H1 (cell line): ENCODE measurements around the gene KLF2. TPM values are rescaled to one million over a fixed set of nuclear protein-coding genes. Genes with fewer than 3 reads are reported as not detected.

Source experiments
- ASH2L ChIP-seq: fragments of 200-600, 300-600 bp; sonication (generic); IDR thresholded peaks from one replicate; pipeline ENCODE4 v1.7.1; 2017; ENCODE audit warnings: low read length
- CBX8 ChIP-seq: fragments of 300-800, 300-1000 bp; sonication (generic); IDR thresholded peaks from 2 replicates; pipeline ENCODE4 v1.7.1; 2016; ENCODE audit warnings: low read depth, low read length, borderline replicate concordance
- EZH2 ChIP-seq: fragments of 200-600 bp; sonication (generic); IDR thresholded peaks from 2 replicates; pipeline ENCODE4 v1.7.1; 2012; ENCODE audit warnings: low read depth, mild to moderate bottlenecking, moderate library complexity, low read length, inconsistent platforms; ENCODE audit not compliant: severe bottlenecking
- JUN ChIP-seq: IDR thresholded peaks from 2 replicates; pipeline ENCODE4 v1.6.1; 2011; ENCODE audit warnings: low read depth, mild to moderate bottlenecking, improper control_type of control experiment, low read length
- JUND ChIP-seq: IDR thresholded peaks from 2 replicates; pipeline ENCODE4 v1.6.1; 2011; ENCODE audit warnings: mild to moderate bottlenecking, improper control_type of control experiment, low read length
- NRF1 ChIP-seq: IDR thresholded peaks from 2 replicates; pipeline ENCODE4 v1.6.1; 2011; ENCODE audit warnings: mild to moderate bottlenecking, low read depth, low read length, improper control_type of control experiment
- SP2 ChIP-seq: IDR thresholded peaks from 2 replicates; pipeline ENCODE4 v1.6.1; 2012; ENCODE audit warnings: mild to moderate bottlenecking, low read length, inconsistent platforms
- TAF7 ChIP-seq: optimal IDR thresholded peaks from 2 replicates; pipeline ENCODE3; 2011; ENCODE audit warnings: low read depth, mild to moderate bottlenecking, inconsistent platforms, low read length, moderate library complexity, borderline replicate concordance
- ZNF274 ChIP-seq: IDR thresholded peaks from 2 replicates; pipeline ENCODE4 v1.7.0; 2012; ENCODE audit warnings: low read length, borderline replicate concordance; ENCODE audit errors: extremely low read depth
- polyA plus RNA-seq, 7 experiments: library from polyadenylated mRNA; depleted of rRNA in 3 of 7; stranded (reverse) in 5 of 7; unstranded in 2 of 7; fragments of >200 nt in 5 of 7; fragments of 200-250 nt in 2 of 7; gene quantifications; 1 replicate in 5 of 7; 2 replicates in 1 of 7; 4 replicates in 1 of 7; pipeline versions ENCODE4 v1.2.1 to v1.2.3, GENCODE V29; 2011 to 2013; ENCODE audit warnings: missing spikeins in 2 of 7, mixed read lengths in 2 of 7
- total RNA-seq: library from RNA; stranded (reverse); fragmentation: NEBNext Ultra II Directional; extraction: Animal tissue kit (Norgen Biotek cat#: 25700); gene quantifications from 2 replicates; pipeline ENCODE4 v1.2.1, GENCODE V29; 2021
- TF ChIP-seq, protein P1 (sequence below): IDR thresholded peaks from 2 replicates; pipeline ENCODE4 v1.6.1; 2012; ENCODE audit warnings: low read length, inconsistent platforms

Gene KLF2
- total and polyA plus RNA-seq, 2 of the 8 experiments (the other 6 are each of a cell fraction or from before 2014, with no cell fraction given), result 0.19 to 0.33 TPM

GRCh38 chr19:16375157-16375935 is 50.7 kb downstream of the KLF2 start (continued):
- TF ChIP-seq EZH2, result no peak
- TF ChIP-seq, protein P1, sequence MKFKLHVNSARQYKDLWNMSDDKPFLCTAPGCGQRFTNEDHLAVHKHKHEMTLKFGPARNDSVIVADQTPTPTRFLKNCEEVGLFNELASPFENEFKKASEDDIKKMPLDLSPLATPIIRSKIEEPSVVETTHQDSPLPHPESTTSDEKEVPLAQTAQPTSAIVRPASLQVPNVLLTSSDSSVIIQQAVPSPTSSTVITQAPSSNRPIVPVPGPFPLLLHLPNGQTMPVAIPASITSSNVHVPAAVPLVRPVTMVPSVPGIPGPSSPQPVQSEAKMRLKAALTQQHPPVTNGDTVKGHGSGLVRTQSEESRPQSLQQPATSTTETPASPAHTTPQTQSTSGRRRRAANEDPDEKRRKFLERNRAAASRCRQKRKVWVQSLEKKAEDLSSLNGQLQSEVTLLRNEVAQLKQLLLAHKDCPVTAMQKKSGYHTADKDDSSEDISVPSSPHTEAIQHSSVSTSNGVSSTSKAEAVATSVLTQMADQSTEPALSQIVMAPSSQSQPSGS, result no peak
- no peak for TF ChIP-seq TAF7
- TF ChIP-seq ZNF274, result no peak
- TF ChIP-seq SP2, result no peak
- TF ChIP-seq CBX8, result no peak
- no peak for TF ChIP-seq ASH2L
- no peak for TF ChIP-seq NRF1
- TF ChIP-seq JUND, result no peak
- no peak for TF ChIP-seq JUN
